ENCODE data around the gene FMC1.
A peak's percentile ranks its signal among the peaks of the same experiment; 100 is the strongest.
"Not testable (repeated sequence)": the region's sequence is repeated elsewhere in the genome, so short reads cannot be mapped to it uniquely, and the experiment has no call there.

The FMC1 gene

GRCh38 chr7:139341058-139341775, at the start of gene FMC1:
Gene FMC1 (plus strand): TSS chr7:139341337. CDS start chr7:139341385, 48 bp downstream.
- DNase-seq (ENCODE audit: low read depth, low spot score) = peak; percentile 76

GRCh38 chr7:139292821-139293220, 48.3 kb upstream of the FMC1 start:
- DNase-seq (ENCODE audit: low read depth, low spot score) = no peak

- DNase-seq (ENCODE audit: low read depth, low spot score) = no peak
Measured at GRCh38 chr7:139293534-139293933, 47.6 kb upstream of the FMC1 start.

- DNase-seq (ENCODE audit: low read depth, low spot score) = no peak
Measured at GRCh38 chr7:139294241-139294640, 46.9 kb upstream of the FMC1 start.

GRCh38 chr7:139294951-139295575, 46.1 kb upstream of the FMC1 start:
- no peak for DNase-seq (ENCODE audit: low read depth, low spot score)

- DNase-seq (ENCODE audit: low read depth, low spot score) = no peak
Measured at GRCh38 chr7:139297795-139298194, 43.3 kb upstream of the FMC1 start.

GRCh38 chr7:139299296-139299695, 41.8 kb upstream of the FMC1 start:
- no peak for DNase-seq (ENCODE audit: low read depth, low spot score)

GRCh38 chr7:139300390-139300789, 40.7 kb upstream of the FMC1 start:
- no peak for DNase-seq (ENCODE audit: low read depth, low spot score)

GRCh38 chr7:139304517-139304916, 36.6 kb upstream of the FMC1 start:
- no peak for DNase-seq (ENCODE audit: low read depth, low spot score)

GRCh38 chr7:139317939-139318505, 23.1 kb upstream of the FMC1 start:
- DNase-seq (ENCODE audit: low read depth, low spot score) = no peak

- DNase-seq (ENCODE audit: low read depth, low spot score) = peak; percentile 25
Measured at GRCh38 chr7:139321071-139321745, 19.9 kb upstream of the FMC1 start.

GRCh38 chr7:139324709-139325108, 16.4 kb upstream of the FMC1 start:
- DNase-seq (ENCODE audit: low read depth, low spot score) = not testable (repeated sequence)

GRCh38 chr7:139328375-139328774, 12.8 kb upstream of the FMC1 start:
- DNase-seq (ENCODE audit: low read depth, low spot score) = no peak

GRCh38 chr7:139329119-139329518, 12.0 kb upstream of the FMC1 start:
- no peak for DNase-seq (ENCODE audit: low read depth, low spot score)

- no peak for DNase-seq (ENCODE audit: low read depth, low spot score)
Measured at GRCh38 chr7:139330333-139331030, 10.7 kb upstream of the FMC1 start.

GRCh38 chr7:139332697-139333359, 8.3 kb upstream of the FMC1 start:
- DNase-seq (ENCODE audit: low read depth, low spot score) = no peak

- DNase-seq (ENCODE audit: low read depth, low spot score) = not testable (repeated sequence)
Measured at GRCh38 chr7:139333443-139333842, 7.7 kb upstream of the FMC1 start.

GRCh38 chr7:139334399-139335150, 6.6 kb upstream of the FMC1 start:
- DNase-seq (ENCODE audit: low read depth, low spot score) = no peak

- DNase-seq (ENCODE audit: low read depth, low spot score) = no peak
Measured at GRCh38 chr7:139339025-139339424, 2.1 kb upstream of the FMC1 start.

GRCh38 chr7:139339698-139340036, 1.5 kb upstream of the FMC1 start:
- DNase-seq (ENCODE audit: low read depth, low spot score) = no peak
